PC-9 (cell line): ENCODE measurements around the gene FBN1. TPM values are rescaled to one million over a fixed set of nuclear protein-coding genes. Genes with fewer than 3 reads are reported as not detected.

Source experiments
- BruUV-seq: library from RNA; stranded (reverse); fragments of 400-500 nt; replicated peaks from 2 replicates; lab custom pipeline; 2021; lab: Mats Ljungman, UMichigan
- CTCF ChIA-PET: fragments of 300-600 bp; sonication (Branson Sonifier 250); formaldehyde crosslinking; loops from one replicate; lab custom pipeline; 2022; ENCODE audit warnings: antibody characterized with exemption; lab: Charles Lee
- POLR2A ChIA-PET: fragments of 300-600 bp; sonication (Branson Sonifier 250); formaldehyde crosslinking; loops from one replicate; lab custom pipeline; 2022; ENCODE audit warnings: antibody characterized with exemption; ENCODE audit not compliant: unreplicated experiment; lab: Charles Lee
- DNase-seq, 2 experiments: peaks; one replicate each; pipeline versions ENCODE4 v3.0.0 to v3.0.0-alpha.2; 2015 to 2022; ENCODE audit warnings: mixed read lengths in 1 of 2
- H2AFZ ChIP-seq: fragments of 200-600 bp; sonication (generic); 2 replicates; pipeline ENCODE4 v1.8.1; 2017; ENCODE audit warnings: antibody characterized with exemption
- H3F3A ChIP-seq: fragments of 200-600 bp; sonication (generic); 2 replicates; pipeline ENCODE4 v1.8.1; 2017; ENCODE audit warnings: antibody characterized with exemption, mild to moderate bottlenecking, low read depth; ENCODE audit not compliant: insufficient read depth
- H3K27ac ChIP-seq: fragments of 200-600 bp; sonication (generic); 2 replicates; pipeline ENCODE4 v1.6.1; 2016; ENCODE audit warnings: mixed run types
- H3K27me3 ChIP-seq: fragments of 200-600 bp; sonication (generic); 2 replicates; pipeline ENCODE4 v1.6.1; 2016; ENCODE audit warnings: low read depth, mixed run types; ENCODE audit not compliant: insufficient read depth
- H3K36me3 ChIP-seq: fragments of 200-600 bp; sonication (generic); 2 replicates; pipeline ENCODE4 v1.6.1; 2016; ENCODE audit warnings: low read depth, mixed run types
- H3K4me1 ChIP-seq: fragments of 200-600 bp; sonication (generic); replicated peaks from 2 replicates; pipeline ENCODE4 v1.6.1; 2016; ENCODE audit warnings: mixed run types; ENCODE audit not compliant: insufficient read depth
- H3K4me2 ChIP-seq: fragments of 200-600 bp; sonication (generic); 2 replicates; pipeline ENCODE4 v1.6.1; 2017; ENCODE audit warnings: mixed run types
- H3K4me3 ChIP-seq: fragments of 200-600 bp; sonication (generic); 2 replicates; pipeline ENCODE4 v1.6.1; 2016; ENCODE audit warnings: mixed run types
- H3K79me2 ChIP-seq: fragments of 200-600 bp; sonication (generic); 2 replicates; pipeline ENCODE4 v1.6.1; 2017; ENCODE audit warnings: low read depth, mixed run types
- H3K9me2 ChIP-seq: fragments of 200-600 bp; sonication (generic); 2 replicates; pipeline ENCODE4 v1.8.1; 2017; ENCODE audit warnings: mild to moderate bottlenecking; ENCODE audit not compliant: insufficient read depth
- H3K9me3 ChIP-seq: fragments of 200-600 bp; sonication (generic); 2 replicates; pipeline ENCODE4 v1.8.1; 2016; ENCODE audit warnings: low read depth; ENCODE audit not compliant: insufficient read depth
- H4K20me1 ChIP-seq: fragments of 200-600 bp; sonication (generic); 2 replicates; pipeline ENCODE4 v1.8.1; 2017; ENCODE audit not compliant: insufficient read depth
- EZH2 ChIP-seq: fragments of 200-600 bp; sonication (generic); IDR thresholded peaks from 2 replicates; pipeline ENCODE4 v1.8.0; 2017; ENCODE audit warnings: antibody characterized with exemption, low read depth
- intact Hi-C: fragments of 100-400 bp; cut with micrococcal nuclease; formaldehyde crosslinking; loops from one replicate; pipeline ENCODE4 v1.10.0; 2022; ENCODE audit not compliant: unreplicated experiment
- total RNA-seq: library from RNA; stranded (reverse); gene quantifications from 2 replicates; pipeline ENCODE4 v1.2.3, GENCODE V29; 2021
- TF ChIP-seq, protein P1 (sequence below): fragments of 200-600 bp; sonication (generic); conservative IDR thresholded peaks from 2 replicates; pipeline ENCODE4 v1.6.1; 2017; ENCODE audit warnings: mixed run types, antibody characterized with exemption, mild to moderate bottlenecking, moderate library complexity

Gene FBN1
- total RNA-seq, 1 experiment from 2014 or later = 1.3 TPM

- H3K9me3 ChIP-seq = no peaks in the 10 kb centered on the region
- H3K79me2 ChIP-seq = no peaks in the 10 kb centered on the region
- no peak for DNase-seq
- H3K9me2 ChIP-seq = no peaks in the 10 kb centered on the region; the same call in 1 of the 2 replicates
- no peak overlapping the region for H3K4me3 ChIP-seq
- H3K36me3 ChIP-seq = no peaks in the 10 kb centered on the region
- no peaks in the 10 kb centered on the region for H4K20me1 ChIP-seq
- no peak overlapping the region for H2AFZ ChIP-seq
- ChIA-PET CTCF (no interaction called here), POLR2A (no interaction called here)
- H3K4me1 ChIP-seq = peaks cover 19% of the 10 kb centered on the region
- no peak for TF ChIP-seq EZH2
- TF ChIP-seq, protein P1, sequence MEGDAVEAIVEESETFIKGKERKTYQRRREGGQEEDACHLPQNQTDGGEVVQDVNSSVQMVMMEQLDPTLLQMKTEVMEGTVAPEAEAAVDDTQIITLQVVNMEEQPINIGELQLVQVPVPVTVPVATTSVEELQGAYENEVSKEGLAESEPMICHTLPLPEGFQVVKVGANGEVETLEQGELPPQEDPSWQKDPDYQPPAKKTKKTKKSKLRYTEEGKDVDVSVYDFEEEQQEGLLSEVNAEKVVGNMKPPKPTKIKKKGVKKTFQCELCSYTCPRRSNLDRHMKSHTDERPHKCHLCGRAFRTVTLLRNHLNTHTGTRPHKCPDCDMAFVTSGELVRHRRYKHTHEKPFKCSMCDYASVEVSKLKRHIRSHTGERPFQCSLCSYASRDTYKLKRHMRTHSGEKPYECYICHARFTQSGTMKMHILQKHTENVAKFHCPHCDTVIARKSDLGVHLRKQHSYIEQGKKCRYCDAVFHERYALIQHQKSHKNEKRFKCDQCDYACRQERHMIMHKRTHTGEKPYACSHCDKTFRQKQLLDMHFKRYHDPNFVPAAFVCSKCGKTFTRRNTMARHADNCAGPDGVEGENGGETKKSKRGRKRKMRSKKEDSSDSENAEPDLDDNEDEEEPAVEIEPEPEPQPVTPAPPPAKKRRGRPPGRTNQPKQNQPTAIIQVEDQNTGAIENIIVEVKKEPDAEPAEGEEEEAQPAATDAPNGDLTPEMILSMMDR = no peak
- intact Hi-C loops = no loop called here
- no peak overlapping the region for H3K27ac ChIP-seq
- H3K27me3 ChIP-seq = no peaks in the 10 kb centered on the region
- no peak overlapping the region for H3K4me2 ChIP-seq
- no TSS peak for BruUV-seq
- peaks cover 7% of the 10 kb centered on the region; the same call in 1 of the 2 replicates for H3F3A ChIP-seq
Measured at GRCh38 chr15:48677821-48678220, 32.3 kb upstream of the FBN1 start.

GRCh38 chr15:48675436-48675835 is 29.9 kb upstream of the FBN1 start:
- Histone ChIP-seq H3F3A (no peaks in the 10 kb centered on the region), H3K9me3 (no peaks in the 10 kb centered on the region), H3K27ac (no peak overlapping the region), H3K9me2 (no peaks in the 10 kb centered on the region), H3K36me3 (no peaks in the 10 kb centered on the region), H3K4me2 (no peak overlapping the region), H3K27me3 (no peaks in the 10 kb centered on the region), H3K4me3 (no peak overlapping the region), H3K79me2 (no peaks in the 10 kb centered on the region), H4K20me1 (no peaks in the 10 kb centered on the region), H2AFZ (no peak overlapping the region), H3K4me1 (no peaks in the 10 kb centered on the region)
- no TSS peak for BruUV-seq
- no peak for TF ChIP-seq EZH2
- TF ChIP-seq, protein P1 = no peak
- DNase-seq = no peak
- ChIA-PET POLR2A (no interaction called here), CTCF (no interaction called here)
- intact Hi-C loops = no loop called here

GRCh38 chr15:48674876-48675275 is 29.4 kb upstream of the FBN1 start:
- POLR2A ChIA-PET = no interaction called here
- Histone ChIP-seq H3K9me2 (no peaks in the 10 kb centered on the region), H3K4me2 (no peak overlapping the region), H3K4me3 (no peak overlapping the region), H3F3A (no peaks in the 10 kb centered on the region), H3K36me3 (no peaks in the 10 kb centered on the region), H3K4me1 (no peaks in the 10 kb centered on the region), H3K27me3 (no peaks in the 10 kb centered on the region), H4K20me1 (no peaks in the 10 kb centered on the region), H3K79me2 (no peaks in the 10 kb centered on the region), H3K9me3 (no peaks in the 10 kb centered on the region), H2AFZ (no peak overlapping the region), H3K27ac (no peak overlapping the region)
- TF ChIP-seq, protein P1 = no peak
- no peak for TF ChIP-seq EZH2
- intact Hi-C loops = no loop called here
- DNase-seq = no peak
- CTCF ChIA-PET = no interaction called here
- BruUV-seq = no TSS peak
